Lower leg skin (tissue), 3 donors: ENCODE results near the gene ONECUT1.

ENCODE experiments used
- POLR2A ChIP-seq, 2 donors: fragments of 450-650 bp; IDR thresholded peaks; one replicate each; pipeline ENCODE4 v1.6.1; 2016 to 2017; ENCODE audit warnings: antibody characterized with exemption in 2 of 2, mild to moderate bottlenecking in 1 of 2, moderate library complexity in 1 of 2
- TF ChIP-seq, protein P1 (sequence below), 3 donors: fragments of 450-650 bp; IDR thresholded peaks; one replicate each; pipeline ENCODE4 v1.5.1; 2016; ENCODE audit warnings: antibody characterized with exemption in 3 of 3, mild to moderate bottlenecking in 3 of 3, moderate library complexity in 2 of 3

DNA sequence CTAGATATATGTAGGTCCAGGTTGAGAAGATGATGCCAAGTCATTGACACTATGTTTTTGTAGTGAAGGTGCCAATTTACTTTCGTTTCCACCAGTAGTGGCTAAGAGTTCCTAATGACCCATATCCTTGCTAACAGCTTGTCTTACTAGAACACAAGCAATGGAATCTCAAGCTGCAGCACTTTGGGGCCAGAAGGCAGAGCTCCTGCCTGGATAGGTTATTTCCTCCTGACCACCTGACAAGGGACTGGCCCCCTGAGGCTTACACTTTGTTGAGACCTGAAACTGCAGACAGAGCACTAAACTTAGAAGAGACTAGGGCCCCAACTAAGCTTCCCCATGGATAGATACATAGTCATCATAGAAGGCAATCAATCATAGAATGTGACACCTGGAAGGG lies 11.7 kb downstream of the ONECUT1 start:
- TF ChIP-seq, protein P1, sequence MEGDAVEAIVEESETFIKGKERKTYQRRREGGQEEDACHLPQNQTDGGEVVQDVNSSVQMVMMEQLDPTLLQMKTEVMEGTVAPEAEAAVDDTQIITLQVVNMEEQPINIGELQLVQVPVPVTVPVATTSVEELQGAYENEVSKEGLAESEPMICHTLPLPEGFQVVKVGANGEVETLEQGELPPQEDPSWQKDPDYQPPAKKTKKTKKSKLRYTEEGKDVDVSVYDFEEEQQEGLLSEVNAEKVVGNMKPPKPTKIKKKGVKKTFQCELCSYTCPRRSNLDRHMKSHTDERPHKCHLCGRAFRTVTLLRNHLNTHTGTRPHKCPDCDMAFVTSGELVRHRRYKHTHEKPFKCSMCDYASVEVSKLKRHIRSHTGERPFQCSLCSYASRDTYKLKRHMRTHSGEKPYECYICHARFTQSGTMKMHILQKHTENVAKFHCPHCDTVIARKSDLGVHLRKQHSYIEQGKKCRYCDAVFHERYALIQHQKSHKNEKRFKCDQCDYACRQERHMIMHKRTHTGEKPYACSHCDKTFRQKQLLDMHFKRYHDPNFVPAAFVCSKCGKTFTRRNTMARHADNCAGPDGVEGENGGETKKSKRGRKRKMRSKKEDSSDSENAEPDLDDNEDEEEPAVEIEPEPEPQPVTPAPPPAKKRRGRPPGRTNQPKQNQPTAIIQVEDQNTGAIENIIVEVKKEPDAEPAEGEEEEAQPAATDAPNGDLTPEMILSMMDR (IDR thresholded peaks at IDR 0.05), result no peak
- TF ChIP-seq POLR2A (IDR thresholded peaks at IDR 0.05), result no peak
